ENCODE results near the gene XPC.

Gene XPC

GRCh38 chr3:14208168-14208567, 29.8 kb upstream of the XPC start:
- Histone ChIP-seq H3K4me1 (ENCODE audit: control insufficient read depth, insufficient read depth, low read depth, low read length) (peaks cover 24% of the 10 kb centered on the region), H3K9me3 (ENCODE audit: control insufficient read depth, low read length) (no peaks in the 10 kb centered on the region)

GRCh38 chr3:14206548-14207177, 28.3 kb upstream of the XPC start:
- peaks cover 0 to 2% of the 10 kb centered on the region in 2 experiments for H3K36me3 ChIP-seq (ENCODE audit: control insufficient read depth in 1 of 2, insufficient read depth in 2 of 2, low read depth in 1 of 2, low read length in 2 of 2)
- H3K4me2 ChIP-seq (ENCODE audit: low read length, poor library complexity, severe bottlenecking): no peak overlapping the region
- no peak overlapping the region for H2BK15ac ChIP-seq (ENCODE audit: low read depth, poor library complexity, severe bottlenecking)
- no peak overlapping the region for H3K9ac ChIP-seq (ENCODE audit: low read length)
- H4K91ac ChIP-seq (ENCODE audit: low read length): peak overlapping the region; percentile 43
- H4K8ac ChIP-seq (ENCODE audit: low read length): no peak overlapping the region
- WGBS: 97% methylated on average over 6 of the region's 6 CpGs
- no peak overlapping the region for H3K18ac ChIP-seq (ENCODE audit: low read depth in 1 of 2, low read length in 2 of 2)
- H3K14ac ChIP-seq (ENCODE audit: low read length in 2 of 2): no peak overlapping the region
- H3K27ac ChIP-seq (ENCODE audit: low read length, poor library complexity, severe bottlenecking): no peak overlapping the region
- no peaks in the 10 kb centered on the region for H3K79me1 ChIP-seq (replicated peaks; ENCODE audit: low read length, poor library complexity, severe bottlenecking)
- H3K4me1 ChIP-seq (ENCODE audit: control insufficient read depth, insufficient read depth, low read depth, low read length): peaks cover 31% of the 10 kb centered on the region
- peak overlapping the region in 1 of 2 experiments; percentile 0 for H3K4ac ChIP-seq (ENCODE audit: low read depth in 1 of 2, low read length in 2 of 2)
- peak overlapping the region; percentile 28 to 76 for H2BK12ac ChIP-seq (ENCODE audit: low read length in 2 of 2)
- no peak overlapping the region for H3K23ac ChIP-seq (ENCODE audit: low read length in 2 of 2)
- no peak overlapping the region for H2BK5ac ChIP-seq (ENCODE audit: low read depth, low read length, poor library complexity, severe bottlenecking)
- H3K27me3 ChIP-seq (ENCODE audit: control insufficient read depth in 1 of 2, insufficient read depth in 1 of 2, low read length in 2 of 2): no peaks in the 10 kb centered on the region
- no peak for DNase-seq
- H2AK5ac ChIP-seq (ENCODE audit: low read length, severe bottlenecking): peak overlapping the region; percentile 11
- no peak overlapping the region for H2BK120ac ChIP-seq (ENCODE audit: low read depth, low read length)
- H2AFZ ChIP-seq (ENCODE audit: low read depth, low read length): no peak overlapping the region
- no peaks in the 10 kb centered on the region for H3K9me3 ChIP-seq (ENCODE audit: control insufficient read depth, low read length)
- no peak overlapping the region for H3K4me3 ChIP-seq (ENCODE audit: insufficient read depth in 1 of 2, low read depth in 1 of 2, low read length in 2 of 2)

More at GRCh38 chr3:14208168-14208567, 29.8 kb upstream of the XPC start:
- Histone ChIP-seq H2BK120ac (ENCODE audit: low read depth, low read length) (no peak overlapping the region), H3K14ac (ENCODE audit: low read length in 2 of 2) (no peak overlapping the region), H2BK12ac (ENCODE audit: low read length in 2 of 2) (no peak overlapping the region), H3K18ac (ENCODE audit: low read depth in 1 of 2, low read length in 2 of 2) (peak overlapping the region in 1 of 2 experiments; percentile 34), H4K8ac (ENCODE audit: low read length) (no peak overlapping the region), H3K4me3 (ENCODE audit: insufficient read depth in 1 of 2, low read depth in 1 of 2, low read length in 2 of 2) (no peak overlapping the region), H2BK5ac (ENCODE audit: low read depth, low read length, poor library complexity, severe bottlenecking) (peak overlapping the region; percentile 11), H3K9ac (ENCODE audit: low read length) (no peak overlapping the region), H3K27ac (ENCODE audit: low read length, poor library complexity, severe bottlenecking) (peak overlapping the region; percentile 92), H2AK5ac (ENCODE audit: low read length, severe bottlenecking) (no peak overlapping the region), H4K91ac (ENCODE audit: low read length) (no peak overlapping the region), H2AFZ (ENCODE audit: low read depth, low read length) (no peak overlapping the region), H3K36me3 (ENCODE audit: control insufficient read depth in 1 of 2, insufficient read depth in 2 of 2, low read depth in 1 of 2, low read length in 2 of 2) (peaks cover 0 to under 1% of the 10 kb centered on the region in 2 experiments), H3K79me1 (replicated peaks; ENCODE audit: low read length, poor library complexity, severe bottlenecking) (no peaks in the 10 kb centered on the region), H3K4ac (ENCODE audit: low read depth in 1 of 2, low read length in 2 of 2) (no peak overlapping the region), H3K23ac (ENCODE audit: low read length in 2 of 2) (no peak overlapping the region), H3K27me3 (ENCODE audit: control insufficient read depth in 1 of 2, insufficient read depth in 1 of 2, low read length in 2 of 2) (no peaks in the 10 kb centered on the region), H3K4me2 (ENCODE audit: low read length, poor library complexity, severe bottlenecking) (no peak overlapping the region), H2BK15ac (ENCODE audit: low read depth, poor library complexity, severe bottlenecking) (no peak overlapping the region)
- 94% methylated on average over 3 of the region's 4 CpGs for WGBS
- no peak for DNase-seq

GRCh38 chr3:14204515-14205284, 26.3 kb upstream of the XPC start:
- no peak overlapping the region for H2BK15ac ChIP-seq (ENCODE audit: low read depth, poor library complexity, severe bottlenecking)
- H3K4me2 ChIP-seq (ENCODE audit: low read length, poor library complexity, severe bottlenecking): no peak overlapping the region
- peak overlapping the region in 1 of 2 experiments; percentile 54 for H3K4ac ChIP-seq (ENCODE audit: low read depth in 1 of 2, low read length in 2 of 2)
- peaks cover under 1% of the 10 kb centered on the region for H3K79me1 ChIP-seq (replicated peaks; ENCODE audit: low read length, poor library complexity, severe bottlenecking)
- no peak overlapping the region for H3K27ac ChIP-seq (ENCODE audit: low read length, poor library complexity, severe bottlenecking)
- peak overlapping the region; percentile 4 to 9 for H2BK12ac ChIP-seq (ENCODE audit: low read length in 2 of 2)
- peaks cover 37% of the 10 kb centered on the region for H3K4me1 ChIP-seq (ENCODE audit: control insufficient read depth, insufficient read depth, low read depth, low read length)
- peak overlapping the region; percentile 52 for H4K91ac ChIP-seq (ENCODE audit: low read length)
- no peaks in the 10 kb centered on the region for H3K9me3 ChIP-seq (ENCODE audit: control insufficient read depth, low read length)
- H3K4me3 ChIP-seq (ENCODE audit: insufficient read depth in 1 of 2, low read depth in 1 of 2, low read length in 2 of 2): no peak overlapping the region
- no peak overlapping the region for H3K14ac ChIP-seq (ENCODE audit: low read length in 2 of 2)
- no peak overlapping the region for H2BK120ac ChIP-seq (ENCODE audit: low read depth, low read length)
- peak; percentile 64 for DNase-seq
- peak overlapping the region; percentile 62 for H3K9ac ChIP-seq (ENCODE audit: low read length)
- H3K27me3 ChIP-seq (ENCODE audit: control insufficient read depth in 1 of 2, insufficient read depth in 1 of 2, low read length in 2 of 2): no peaks in the 10 kb centered on the region
- WGBS: 77% methylated on average over 11 of the region's 11 CpGs
- H2BK5ac ChIP-seq (ENCODE audit: low read depth, low read length, poor library complexity, severe bottlenecking): peak overlapping the region; percentile 11
- H4K8ac ChIP-seq (ENCODE audit: low read length): no peak overlapping the region
- H2AFZ ChIP-seq (ENCODE audit: low read depth, low read length): no peak overlapping the region
- H3K23ac ChIP-seq (ENCODE audit: low read length in 2 of 2): no peak overlapping the region
- H3K18ac ChIP-seq (ENCODE audit: low read depth in 1 of 2, low read length in 2 of 2): no peak overlapping the region
- H2AK5ac ChIP-seq (ENCODE audit: low read length, severe bottlenecking): peak overlapping the region; percentile 65
- peaks cover 0 to 2% of the 10 kb centered on the region in 2 experiments for H3K36me3 ChIP-seq (ENCODE audit: control insufficient read depth in 1 of 2, insufficient read depth in 2 of 2, low read depth in 1 of 2, low read length in 2 of 2)

- Histone ChIP-seq H3K4me3 (ENCODE audit: insufficient read depth in 1 of 2, low read depth in 1 of 2, low read length in 2 of 2) (no peak overlapping the region), H2AFZ (ENCODE audit: low read depth, low read length) (no peak overlapping the region), H2BK15ac (ENCODE audit: low read depth, poor library complexity, severe bottlenecking) (no peak overlapping the region), H3K79me1 (replicated peaks; ENCODE audit: low read length, poor library complexity, severe bottlenecking) (peaks cover 1% of the 10 kb centered on the region), H2BK5ac (ENCODE audit: low read depth, low read length, poor library complexity, severe bottlenecking) (peak overlapping the region; percentile 48), H3K36me3 (ENCODE audit: control insufficient read depth in 1 of 2, insufficient read depth in 2 of 2, low read depth in 1 of 2, low read length in 2 of 2) (peaks cover 0 to 2% of the 10 kb centered on the region in 2 experiments), H3K23ac (ENCODE audit: low read length in 2 of 2) (no peak overlapping the region), H3K27ac (ENCODE audit: low read length, poor library complexity, severe bottlenecking) (no peak overlapping the region), H4K91ac (ENCODE audit: low read length) (peak overlapping the region; percentile 87), H2BK12ac (ENCODE audit: low read length in 2 of 2) (peak overlapping the region; percentile 77 to 97), H3K4me1 (ENCODE audit: control insufficient read depth, insufficient read depth, low read depth, low read length) (peaks cover 38% of the 10 kb centered on the region), H3K27me3 (ENCODE audit: control insufficient read depth in 1 of 2, insufficient read depth in 1 of 2, low read length in 2 of 2) (no peaks in the 10 kb centered on the region), H2AK5ac (ENCODE audit: low read length, severe bottlenecking) (peak overlapping the region; percentile 91), H3K14ac (ENCODE audit: low read length in 2 of 2) (no peak overlapping the region), H3K9ac (ENCODE audit: low read length) (peak overlapping the region; percentile 62), H2BK120ac (ENCODE audit: low read depth, low read length) (no peak overlapping the region), H3K4me2 (ENCODE audit: low read length, poor library complexity, severe bottlenecking) (no peak overlapping the region), H3K4ac (ENCODE audit: low read depth in 1 of 2, low read length in 2 of 2) (peak overlapping the region in 1 of 2 experiments; percentile 57), H3K18ac (ENCODE audit: low read depth in 1 of 2, low read length in 2 of 2) (peak overlapping the region; percentile 54 to 58), H4K8ac (ENCODE audit: low read length) (no peak overlapping the region), H3K9me3 (ENCODE audit: control insufficient read depth, low read length) (no peaks in the 10 kb centered on the region)
- WGBS: 45% methylated on average over 9 of the region's 10 CpGs
- DNase-seq: peak; percentile 84
Observed at GRCh38 chr3:14203521-14204079, 25.2 kb upstream of the XPC start.
